HEK293T (cell line): ENCODE results near the gene RRP1.

ENCODE experiments used
- CTBP1 ChIP-seq: fragments of 450-650 bp; IDR thresholded peaks from 2 replicates; pipeline ENCODE4 v1.6.1; 2016; ENCODE audit warnings: borderline replicate concordance
- FOXK2 ChIP-seq: fragments of 450-650 bp; IDR thresholded peaks from 2 replicates; pipeline ENCODE4 v1.6.1; 2016; ENCODE audit warnings: mild to moderate bottlenecking
- FOXM1 ChIP-seq: fragments of 450-650 bp; IDR thresholded peaks from 2 replicates; pipeline ENCODE4 v1.6.1; 2017; ENCODE audit warnings: mild to moderate bottlenecking, borderline replicate concordance
- LEF1 ChIP-seq: fragments of 450-650 bp; IDR thresholded peaks from 2 replicates; pipeline ENCODE4 v1.6.1; 2017; ENCODE audit warnings: mild to moderate bottlenecking, borderline replicate concordance
- TARDBP ChIP-seq: fragments of 450-650 bp; IDR thresholded peaks from 2 replicates; pipeline ENCODE4 v1.6.1; 2016

DNA sequence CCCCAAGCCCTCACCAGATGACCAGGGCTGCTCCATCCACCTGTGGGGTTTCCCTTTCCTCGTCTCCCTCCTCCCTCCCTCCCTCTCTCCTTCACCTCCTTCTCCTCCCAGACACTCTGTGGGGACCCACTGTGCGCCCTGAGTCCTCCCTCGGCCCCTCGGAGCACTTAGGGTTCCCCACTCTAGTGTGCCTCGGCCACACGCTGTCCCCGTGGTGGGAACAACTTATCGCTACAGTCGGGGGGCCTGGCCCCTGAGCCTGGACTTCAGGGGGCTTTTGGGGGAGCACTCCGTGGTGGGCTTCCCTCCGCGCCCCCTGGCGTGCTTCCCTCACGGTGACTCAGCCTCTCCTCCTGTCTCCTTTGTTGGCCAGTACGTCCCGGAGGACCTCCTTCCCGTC lies 40.8 kb upstream of the RRP1 start:
- TF ChIP-seq TARDBP: no peak
- TF ChIP-seq FOXK2: no peak
- no peak for TF ChIP-seq LEF1
- TF ChIP-seq FOXM1: no peak
- no peak for TF ChIP-seq CTBP1
